ENCODE data around the gene IMPDH2. TPM values are rescaled to one million over a fixed set of nuclear protein-coding genes. Genes with fewer than 3 reads are reported as not detected.

IMPDH2 gene
- total RNA-seq, 4 donors from 2014 or later, result 205 to 275 (median 222) TPM

- no peak overlapping the region for H3K4me3 ChIP-seq (ENCODE audit: low read depth, poor library complexity, severe bottlenecking)
- TF ChIP-seq CTCF (IDR thresholded peaks at IDR 0.05) (no peak), POLR2A (IDR thresholded peaks at IDR 0.05) (no peak)
- intact Hi-C loops (cut with DNase I; ENCODE audit: low total_unique reads), result no loop called here
- 86 to 88% methylated on average over 3 of the region's 3 CpGs for WGBS, 2 donors
- DNase-seq (ENCODE audit: low spot score in 2 of 2), result no peak
Observed at GRCh38 chr3:48979451-48979850, 49.7 kb downstream of the IMPDH2 start.

MicroRNAs within 50 kb of the gene (microRNA counts, 767-probe panel; counts per million panel counts)
- microRNA hsa-miR-191-5p, result 12,965 to 15,428 counts per million in 2 donors
- microRNA hsa-miR-425-5p, result 0 to 358 counts per million in 2 donors

Small RNA genes within 50 kb of the gene (microRNA-seq; reads per million reads assigned to microRNA genes)
- gene MIR191 (ENCODE audit: borderline number of aligned reads in 1 of 2, borderline replicate concordance in 2 of 2) (11,566 to 11,569 reads per million in 2 donors), gene MIR425 (ENCODE audit: borderline number of aligned reads in 1 of 2, borderline replicate concordance in 2 of 2) (829 to 904 reads per million in 2 donors)

Other genes with a start within 250 kb of the IMPDH2 start
- 10 to 100 TPM; 25.4 to 53.2 (median 29.3) TPM for gene PRKAR2A, start 181.5 kb downstream of the IMPDH2 start, total RNA-seq
- 10 to 100 TPM; 11.4 to 46.3 (median 20.4) TPM for gene SLC25A20, start 130.5 kb downstream of the IMPDH2 start, total RNA-seq
- 10 to 100 TPM; 41.5 to 75.7 (median 69.1) TPM for gene ARIH2, start 110.6 kb downstream of the IMPDH2 start, total RNA-seq
- 10 to 100 TPM; 23.4 to 41.9 (median 36.0) TPM for gene P4HTM, start 39.2 kb downstream of the IMPDH2 start, total RNA-seq
- gene WDR6, start 22.0 kb downstream of the IMPDH2 start, total RNA-seq, result 10 to 100 TPM; 39.5 to 86.9 (median 49.8) TPM
- gene DALRD3, start 10.8 kb downstream of the IMPDH2 start, total RNA-seq, result 10 to 100 TPM; 51.5 to 78.4 (median 62.1) TPM
- gene NDUFAF3, start 7.3 kb downstream of the IMPDH2 start, total RNA-seq, result 10 to 100 TPM; 24.2 to 85.9 (median 65.0) TPM
- 100 to 1,000 TPM in 1 of 4 donors, 10 to 100 TPM in 3; 72.4 to 106 (median 84.2) TPM for gene QRICH1, start 64.7 kb upstream of the IMPDH2 start, total RNA-seq
- gene QARS1, start 75.4 kb upstream of the IMPDH2 start, total RNA-seq, result 100 to 1,000 TPM; 229 to 459 (median 321) TPM
- 100 to 1,000 TPM in 1 of 4 donors, 10 to 100 TPM in 3; 71.6 to 151 (median 77.4) TPM for gene USP19, start 91.4 kb upstream of the IMPDH2 start, total RNA-seq
- gene LAMB2, start 103.7 kb upstream of the IMPDH2 start, total RNA-seq, result 100 to 1,000 TPM; 312 to 485 (median 356) TPM
- 10 to 100 TPM; 28.0 to 39.9 (median 33.7) TPM for gene CCDC71, start 136.9 kb upstream of the IMPDH2 start, total RNA-seq
- gene KLHDC8B, start 142.2 kb upstream of the IMPDH2 start, total RNA-seq, result 10 to 100 TPM; 52.4 to 65.2 (median 56.0) TPM
- gene C3orf62, start 247.8 kb upstream of the IMPDH2 start, total RNA-seq, result 1 to 10 TPM; 3.1 to 8.6 (median 5.0) TPM

Measured in lower leg skin (tissue), 4 donors.